NCI-H1930 (cell line): Measurements from ENCODE around the gene CCR1.

Source experiments
- DNase-seq, 2 experiments: peaks; one replicate each; lab custom pipeline; 2025; lab: John Stamatoyannopoulos, UW

The CCR1 gene

DNA sequence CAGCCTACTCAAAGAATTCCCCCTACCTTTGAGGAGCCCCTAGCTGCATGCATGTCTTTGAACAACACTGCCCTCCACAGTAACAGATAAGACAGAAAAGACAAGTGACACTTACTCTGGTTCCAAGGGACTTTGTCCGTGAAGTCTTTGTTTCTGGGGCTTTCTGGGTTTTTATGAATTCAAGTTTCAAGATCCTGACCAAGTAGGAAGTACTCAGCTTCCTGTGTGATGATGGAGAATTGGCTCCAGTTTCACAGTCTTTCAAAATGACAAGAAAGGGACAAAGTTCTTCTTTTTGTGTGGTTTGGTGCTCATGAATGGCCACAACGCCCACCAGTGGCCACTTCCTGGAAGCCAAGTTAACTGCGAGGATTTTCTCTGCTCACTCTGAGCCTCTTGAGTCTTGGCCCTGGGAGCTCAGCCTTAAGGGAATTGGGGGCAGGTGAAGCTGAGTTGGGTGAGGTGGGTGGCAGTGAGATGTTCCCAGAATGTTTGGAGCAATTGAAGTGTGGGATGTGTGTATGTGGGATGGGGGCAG, at the start of gene CCR1:
Gene CCR1, minus strand, starts transcription at position 147 of the 538 bp plus-strand sequence. CDS start 4,000 bp downstream, outside the sequence.
- no peak for DNase-seq

- no peak for DNase-seq
Observed at GRCh38 chr3:46252980-46253379, 44.9 kb upstream of the CCR1 start.

DNA sequence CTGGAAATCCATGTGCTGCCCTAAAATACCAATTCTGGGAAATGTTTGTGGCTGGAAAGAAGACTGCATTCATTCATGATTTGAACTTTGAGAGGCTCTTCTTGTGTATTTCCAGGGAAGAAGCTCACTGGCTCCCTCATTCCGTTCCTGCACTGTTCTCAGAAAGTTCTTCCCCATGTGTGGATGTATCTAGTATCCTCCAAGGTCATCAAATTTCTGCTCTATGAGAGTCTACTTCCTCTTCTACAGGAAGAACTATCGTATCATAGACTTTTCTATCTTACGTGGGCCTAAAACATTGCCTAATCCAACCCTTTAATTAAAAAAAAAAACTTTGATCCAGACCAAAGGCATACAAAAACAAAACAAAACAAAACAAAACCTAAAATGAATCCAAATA, 37.0 kb upstream of the CCR1 start:
- no peak for DNase-seq

DNA sequence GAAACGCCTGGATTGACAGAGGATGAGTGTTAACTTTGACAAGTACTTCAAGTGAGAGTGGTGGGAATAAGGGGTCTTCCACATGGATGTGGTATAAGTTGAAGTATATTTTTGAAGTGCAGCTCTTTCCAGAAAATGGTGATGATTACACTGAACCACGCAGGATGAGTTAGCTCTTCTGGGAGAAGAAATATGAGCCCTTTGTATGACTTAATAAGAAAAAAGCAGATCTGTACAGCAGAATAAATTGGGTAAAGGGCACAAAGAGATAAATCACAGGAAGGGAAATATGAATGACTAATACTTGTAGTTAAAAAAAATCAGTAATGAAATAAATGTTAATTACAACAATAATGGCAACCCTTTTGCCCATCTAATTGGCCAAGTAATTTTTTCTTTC, 35.4 kb upstream of the CCR1 start:
- DNase-seq, result no peak

GRCh38 chr3:46242120-46242519, 34.0 kb upstream of the CCR1 start, which contains the start of gene CCR3:
Gene CCR3, plus strand, starts transcription at chr3:46242460. Its CDS starts 22,699 bp downstream, at chr3:46265159.
- no peak for DNase-seq

- DNase-seq, result no peak
Observed at GRCh38 chr3:46239952-46240351, 31.8 kb upstream of the CCR1 start.

- DNase-seq, result no peak
Observed at GRCh38 chr3:46239301-46239938, 31.3 kb upstream of the CCR1 start.

GRCh38 chr3:46238386-46238785, 30.3 kb upstream of the CCR1 start:
- DNase-seq, result no peak

DNA sequence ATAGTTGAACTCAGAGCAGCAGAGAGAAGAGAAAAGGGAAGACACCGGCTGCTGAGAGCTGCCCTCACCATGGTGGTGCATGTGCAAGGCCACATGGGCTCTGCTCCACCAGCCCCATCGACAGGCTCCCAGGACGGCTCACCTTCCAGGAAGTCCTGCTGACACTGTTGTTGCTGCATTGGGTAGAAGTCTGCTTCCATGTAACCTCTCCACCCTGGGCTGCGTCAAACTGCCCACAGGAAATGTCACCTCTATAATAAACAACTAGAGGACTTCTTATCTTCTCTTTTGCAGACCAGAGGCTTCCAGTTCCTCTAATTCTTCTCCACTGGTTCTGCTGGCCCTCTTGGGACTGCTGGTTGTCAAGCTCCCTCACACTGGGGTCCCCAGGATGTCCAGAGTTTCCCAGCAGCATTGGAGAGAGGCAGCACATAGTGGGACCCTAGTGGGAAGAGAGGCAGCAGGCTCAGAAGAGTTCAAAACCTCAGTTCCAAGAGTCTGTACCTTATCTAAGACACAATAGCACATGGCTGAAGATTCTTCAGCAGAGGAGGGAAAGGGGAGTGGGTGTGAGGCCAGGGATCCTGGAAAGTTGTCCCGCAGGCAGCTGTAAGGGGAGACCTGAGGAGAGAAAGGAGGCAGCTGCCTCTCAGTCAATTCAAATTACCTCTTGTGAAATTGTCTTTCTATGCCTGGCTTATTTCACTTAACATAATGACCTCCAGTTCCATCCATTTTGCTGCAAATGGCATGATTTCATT, 28.4 kb upstream of the CCR1 start:
- DNase-seq, result no peak

GRCh38 chr3:46235425-46235824, 27.3 kb upstream of the CCR1 start:
- DNase-seq, result no peak

DNA sequence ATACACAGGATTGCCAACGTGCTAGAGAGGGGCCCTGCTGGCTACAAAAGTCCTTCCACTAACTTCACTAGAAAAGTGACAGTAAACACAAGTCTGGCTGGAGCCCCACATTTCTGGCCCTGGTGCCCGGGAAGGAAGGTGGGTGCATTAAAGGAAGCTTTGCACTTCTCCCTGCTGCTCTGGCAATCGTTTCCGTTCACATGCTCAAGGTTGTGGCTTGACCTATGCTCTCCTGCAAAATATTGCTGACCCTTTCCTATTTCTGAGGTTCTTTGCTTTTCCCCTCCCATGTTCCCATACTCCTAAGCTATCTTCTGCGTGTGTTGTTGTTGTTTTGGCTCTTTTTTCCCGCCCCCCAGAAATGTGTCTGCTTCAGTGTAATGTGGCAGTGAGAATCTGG, 25.1 kb upstream of the CCR1 start:
- DNase-seq, result no peak

DNA sequence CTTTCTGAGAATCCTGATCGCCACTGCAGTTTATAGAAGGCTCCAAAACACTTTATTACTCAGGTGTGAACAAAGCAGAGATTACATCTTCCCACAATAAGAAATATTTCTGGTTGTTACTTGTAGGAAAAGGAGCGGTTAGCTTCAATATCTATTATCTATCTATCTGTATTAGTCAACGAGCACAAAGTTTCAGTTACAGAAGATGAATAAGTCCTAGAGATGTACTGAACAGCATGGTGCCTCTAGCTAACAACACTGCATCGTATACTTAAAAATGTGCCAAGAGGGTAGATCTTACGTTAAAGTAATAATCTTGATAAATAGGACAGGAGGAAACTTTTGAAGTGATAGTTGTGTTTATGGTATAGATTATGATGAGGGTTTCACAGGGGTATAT, 23.2 kb upstream of the CCR1 start:
- DNase-seq, result no peak

GRCh38 chr3:46228260-46229242, 20.4 kb upstream of the CCR1 start:
- no peak for DNase-seq

- no peak for DNase-seq
Observed at GRCh38 chr3:46222435-46223161, 14.5 kb upstream of the CCR1 start.

DNA sequence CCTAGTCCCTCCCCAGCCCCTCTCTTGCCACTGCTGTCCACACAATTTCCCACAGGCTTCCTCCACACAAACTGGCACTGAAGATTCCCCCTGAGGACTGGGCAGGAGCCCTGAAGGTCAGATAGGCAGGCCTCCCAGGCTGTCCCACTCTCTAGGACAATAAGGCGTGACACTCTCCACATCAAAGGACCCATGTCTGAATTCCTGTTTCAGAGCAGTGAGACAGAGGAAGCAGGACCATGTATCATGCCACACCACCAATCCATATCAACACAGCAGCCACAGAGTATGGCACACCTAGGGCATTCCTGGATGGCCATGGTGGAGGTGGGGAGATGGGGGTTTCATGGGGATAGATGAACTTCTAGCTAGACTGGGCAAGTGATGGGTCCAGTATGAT, 13.8 kb upstream of the CCR1 start:
- no peak for DNase-seq

GRCh38 chr3:46221391-46221790, 13.3 kb upstream of the CCR1 start:
- DNase-seq, result no peak

DNA sequence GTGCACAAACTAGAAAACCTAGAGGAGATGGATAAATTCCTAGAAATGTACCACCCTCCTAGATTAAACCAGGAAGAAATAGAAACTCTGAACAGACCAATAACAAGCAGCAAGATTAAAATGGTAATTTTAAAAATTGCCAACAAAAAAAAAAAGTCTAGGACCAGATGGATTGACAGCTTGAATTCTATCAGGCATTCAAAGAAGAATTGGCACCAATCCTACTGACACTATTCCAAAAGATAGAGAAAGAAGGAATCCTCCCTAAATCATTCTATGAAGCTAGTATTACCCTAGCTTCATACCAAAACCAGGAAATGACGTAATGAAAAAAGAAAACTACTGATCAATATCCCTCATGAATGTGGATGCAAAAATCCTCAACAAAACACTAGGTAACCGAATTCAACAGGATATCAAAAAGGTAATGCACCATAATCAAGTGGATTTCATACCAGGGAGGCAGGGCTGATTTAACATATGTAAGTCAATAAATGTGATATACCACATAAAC, 10.1 kb upstream of the CCR1 start:
- no peak for DNase-seq

DNA sequence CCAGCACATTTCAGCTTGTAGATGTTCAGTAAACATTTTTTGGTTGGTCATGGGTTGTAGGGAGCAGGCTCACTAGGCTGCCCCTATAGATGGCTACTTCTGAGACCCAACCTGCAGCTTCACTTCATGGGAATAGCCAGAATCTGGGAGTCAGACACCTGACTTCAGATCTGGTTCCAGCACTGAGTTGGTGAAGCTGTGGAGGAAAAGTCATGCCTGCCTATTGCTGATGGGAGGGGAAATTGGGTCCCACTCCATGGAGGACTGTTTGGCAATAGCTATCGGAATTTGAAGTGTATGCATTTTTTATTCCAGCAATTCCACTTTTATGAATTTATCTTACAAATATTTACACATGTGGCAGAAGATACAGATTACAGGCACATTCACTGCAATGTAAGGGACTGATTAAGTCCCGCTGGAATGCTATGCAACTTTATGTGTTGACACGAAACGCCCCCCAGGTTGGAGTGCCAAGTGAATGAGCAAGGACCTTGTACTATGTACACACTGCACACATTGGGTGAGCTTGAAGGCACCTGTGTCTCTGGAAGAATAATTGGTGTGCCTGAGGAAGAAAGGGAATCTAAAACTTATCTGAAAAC, 7.8 kb upstream of the CCR1 start:
- DNase-seq, result no peak

GRCh38 chr3:46214751-46215352, 6.7 kb upstream of the CCR1 start:
- DNase-seq, result no peak

DNA sequence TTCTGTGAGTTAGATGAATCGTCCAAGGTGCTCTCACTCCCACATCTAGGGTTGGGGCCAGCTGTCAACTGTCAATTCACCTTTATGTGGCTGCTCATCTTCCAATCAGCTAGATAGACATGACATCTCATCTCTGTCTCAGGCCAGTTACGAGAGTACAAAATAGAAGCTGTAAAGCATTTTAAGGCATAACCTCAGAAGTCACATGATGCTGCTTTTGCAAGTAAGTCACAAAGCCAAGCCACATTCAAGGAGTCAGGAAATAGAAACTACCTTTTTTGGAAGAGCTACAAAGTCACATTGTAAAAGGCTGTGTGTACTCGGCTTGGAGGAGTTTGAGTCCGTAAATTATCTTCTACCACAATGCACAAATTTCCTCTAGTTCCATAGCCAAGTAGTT, 5.1 kb upstream of the CCR1 start:
- no peak for DNase-seq
